RCC 7860 (cell line): ENCODE measurements around the gene SCAMP2.

Source experiments
- DNase-seq: peaks from one replicate; pipeline ENCODE4 v3.0.0-alpha.2; 2015; ENCODE audit warnings: low spot score
- FAIRE-seq: peaks from 2 replicates; lab custom pipeline; 2012; peaks lifted over from hg19 to GRCh38; lab: Jason Lieb, UNC

The SCAMP2 gene

DNA sequence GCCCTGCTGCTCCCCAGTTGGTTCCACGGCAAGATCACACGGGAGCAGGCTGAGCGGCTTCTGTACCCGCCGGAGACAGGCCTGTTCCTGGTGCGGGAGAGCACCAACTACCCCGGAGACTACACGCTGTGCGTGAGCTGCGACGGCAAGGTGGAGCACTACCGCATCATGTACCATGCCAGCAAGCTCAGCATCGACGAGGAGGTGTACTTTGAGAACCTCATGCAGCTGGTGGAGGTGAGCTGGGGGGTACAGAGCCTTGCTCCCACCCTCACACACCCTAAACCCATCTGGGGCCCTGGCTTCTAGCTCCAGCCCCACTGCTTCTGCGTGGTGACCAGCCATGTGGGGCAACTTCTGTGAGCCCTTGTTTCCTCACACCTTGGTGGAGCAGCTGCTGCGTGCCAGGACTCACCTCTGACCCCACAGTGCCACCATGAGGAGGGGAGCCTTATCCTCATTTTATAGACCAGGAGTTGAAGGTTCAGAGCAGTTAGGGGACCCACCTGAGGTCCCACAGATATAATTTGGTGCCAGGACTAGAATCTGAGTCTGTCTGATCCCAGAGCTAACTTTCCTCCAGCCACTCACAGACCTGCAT is 73.8 kb downstream of the SCAMP2 start:
- no peak for FAIRE-seq
- DNase-seq: no peak

DNA sequence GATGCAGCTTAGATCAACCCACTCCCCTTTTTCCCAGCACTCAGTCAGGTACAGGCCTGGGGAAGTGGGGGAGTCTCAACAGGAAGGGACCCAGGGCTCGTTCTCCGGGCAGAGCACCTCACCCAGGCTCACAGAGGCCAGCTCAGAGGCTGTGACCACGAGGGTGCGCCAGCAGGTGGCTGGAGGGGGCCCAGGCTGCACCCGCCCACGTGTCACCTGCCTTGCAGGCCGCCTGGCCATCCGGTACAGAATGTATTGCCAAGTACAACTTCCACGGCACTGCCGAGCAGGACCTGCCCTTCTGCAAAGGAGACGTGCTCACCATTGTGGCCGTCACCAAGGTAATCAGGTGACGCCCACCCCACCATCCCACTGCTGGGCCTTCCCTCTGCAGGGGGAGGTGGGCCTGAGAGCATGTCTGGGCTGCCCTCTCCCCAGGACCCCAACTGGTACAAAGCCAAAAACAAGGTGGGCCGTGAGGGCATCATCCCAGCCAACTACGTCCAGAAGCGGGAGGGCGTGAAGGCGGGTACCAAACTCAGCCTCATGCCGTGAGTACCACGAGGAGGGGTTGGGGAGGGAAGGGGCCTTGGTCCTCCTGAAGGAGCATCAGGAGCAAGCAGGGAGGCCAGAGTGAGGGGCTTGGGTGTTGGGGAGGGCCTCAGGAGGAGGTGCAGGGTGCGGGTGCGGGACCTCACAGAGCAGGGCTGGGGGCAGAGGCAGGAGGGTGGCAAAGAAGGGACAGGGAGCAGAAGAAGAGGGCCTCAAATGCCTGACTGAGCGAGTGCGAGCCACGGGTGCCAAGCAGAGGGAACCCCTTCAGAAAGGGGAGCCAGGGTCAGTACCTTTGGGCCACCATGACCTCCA is 74.5 kb downstream of the SCAMP2 start:
- DNase-seq (no peak), FAIRE-seq (no peak)

DNA sequence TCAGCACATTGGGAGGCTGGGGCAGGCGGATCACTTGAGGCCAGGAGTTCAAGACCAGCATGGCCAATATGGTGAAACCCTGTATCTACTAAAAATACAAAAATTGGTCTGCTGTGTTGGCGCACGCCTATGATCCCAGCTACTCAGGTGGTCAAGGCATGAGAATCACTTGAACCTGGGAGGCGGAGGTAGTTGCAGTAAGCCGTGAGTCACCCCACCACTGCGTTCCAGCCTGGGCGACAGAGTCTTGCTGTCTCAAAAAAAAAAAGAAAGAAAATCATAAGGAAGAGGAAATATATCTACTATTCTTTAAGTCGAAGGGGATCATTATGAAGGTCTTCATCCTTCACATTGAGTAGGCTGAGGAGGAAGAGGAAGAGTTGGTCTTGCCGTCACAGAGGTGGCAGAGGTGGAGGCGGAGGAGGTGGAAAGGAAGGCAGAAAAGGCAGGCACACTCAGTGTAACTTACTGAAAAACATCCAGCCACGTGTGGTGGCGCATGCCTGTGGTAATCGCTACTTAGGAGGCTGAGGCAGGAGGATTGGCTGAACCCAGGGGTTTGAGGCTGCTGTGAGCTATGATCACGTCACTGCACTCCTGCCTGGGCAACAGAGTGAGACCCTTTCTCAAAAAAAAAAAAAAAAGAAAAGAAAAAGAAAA is 77.1 kb downstream of the SCAMP2 start:
- DNase-seq (no peak), FAIRE-seq (no peak)

DNA sequence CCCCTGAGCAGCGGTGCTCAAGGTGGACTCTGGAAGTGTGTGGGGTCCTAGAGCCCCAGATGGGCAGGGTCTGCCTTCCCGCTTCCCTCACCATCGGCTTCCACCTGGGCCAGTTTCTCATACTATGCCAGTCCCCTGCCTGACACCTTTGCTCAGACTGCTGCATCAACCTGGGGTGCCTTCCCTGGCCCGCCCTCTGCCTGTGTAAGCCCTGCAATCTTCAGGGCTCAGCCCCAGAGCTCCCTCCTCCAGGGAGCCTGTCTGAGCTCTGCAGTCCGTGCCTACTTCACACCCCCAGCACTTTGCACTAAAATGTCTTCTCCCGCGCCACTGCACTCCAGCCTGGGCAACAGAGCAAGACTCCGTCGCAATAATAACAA is 78.2 kb downstream of the SCAMP2 start:
- no peak for DNase-seq
- FAIRE-seq: no peak

DNA sequence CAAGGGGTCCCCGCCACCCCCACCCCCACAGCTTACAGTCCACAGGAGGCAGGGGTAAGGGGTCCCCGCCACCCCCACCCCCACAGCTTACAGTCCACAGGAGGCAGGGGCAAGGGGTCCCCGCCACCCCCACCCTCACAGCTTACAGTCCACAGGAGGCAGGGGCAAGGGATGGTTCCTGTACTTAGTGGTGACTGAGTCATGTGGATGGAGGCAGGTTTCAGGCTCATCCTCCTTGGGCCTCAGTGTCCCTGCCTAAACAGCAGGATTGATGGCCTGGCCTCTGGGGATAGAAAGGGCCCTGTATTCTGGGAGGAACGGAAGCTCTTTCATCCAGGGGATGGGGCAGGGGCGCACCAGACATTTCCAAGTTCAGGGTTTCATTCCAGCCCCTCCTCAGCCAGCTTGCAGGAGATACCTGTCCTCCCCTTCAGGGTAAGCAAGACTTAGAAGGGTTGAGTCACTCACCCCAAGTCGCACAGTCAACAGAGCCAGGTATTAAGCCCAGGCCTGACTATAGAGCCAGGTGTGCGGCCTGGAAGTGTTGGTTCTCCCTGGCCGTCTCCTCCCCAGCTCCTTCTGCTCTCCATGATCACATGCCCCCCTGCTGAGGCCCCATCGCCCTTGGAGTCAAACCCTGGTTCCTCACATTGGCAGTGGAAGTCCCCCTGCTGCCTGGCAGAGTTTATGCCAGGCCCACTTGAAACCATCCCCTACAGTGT is 78.8 kb downstream of the SCAMP2 start:
- FAIRE-seq: no peak

More for the DNA sequence above, 78.8 kb downstream of the SCAMP2 start:
- DNase-seq: no peak
